K562 (cell line): ENCODE measurements around the gene MRLN. TPM values are rescaled to one million over a fixed set of nuclear protein-coding genes. Genes with fewer than 3 reads are reported as not detected.

Experiments
- ATAC-seq: fragments of 200-7000 bp; cut with Tn5 transposase; 3 replicates; pipeline ENCODE4 v1.9.1; 2020; ENCODE audit warnings: moderate library complexity
- BruUV-seq: library from RNA; stranded (reverse); fragments of 400-500 nt; replicated peaks from 2 replicates; lab custom pipeline; 2021; lab: Mats Ljungman, UMichigan
- CTCF ChIA-PET: fragments of 300-600 bp; formaldehyde crosslinking; extraction: SDS; loops from one replicate; lab custom pipeline; 2021; ENCODE audit warnings: low intra/inter-chr PET ratio; lab: Yijun Ruan, JAX
- POLR2A ChIA-PET: fragments of 300-600, 350-650 bp; sonication (Branson Sonifier 250); formaldehyde crosslinking; extraction: SDS; loops from one replicate; lab custom pipeline; 2021; ENCODE audit warnings: antibody characterized with exemption, inconsistent platforms; lab: Yijun Ruan, JAX
- DNase-seq, 4 experiments: peaks; one replicate each; pipeline versions ENCODE4 v3.0.0 to v3.0.0-alpha.2; 2011 to 2018; ENCODE audit warnings: low spot score in 3 of 4, mixed read lengths in 3 of 4; ENCODE audit errors: extremely low read depth in 1 of 4
- FAIRE-seq: peaks from 2 replicates; lab custom pipeline; 2011; peaks lifted over from hg19 to GRCh38; lab: Jason Lieb, UNC
- H2AFZ ChIP-seq: 2 replicates; pipeline ENCODE4 v1.6.0; 2011; ENCODE audit warnings: low read depth, low read length, control low read depth, inconsistent platforms
- H3K27ac ChIP-seq: fragments of 200-600 bp; 3 replicates; pipeline ENCODE4 v1.8.0; 2011; ENCODE audit warnings: low read depth, mild to moderate bottlenecking, control low read depth, inconsistent platforms, low read length, moderate library complexity, mixed read lengths; ENCODE audit errors: extremely low read depth
- H3K27me3 ChIP-seq, 2 experiments: fragments of 300-600 bp in 1 of 2; 2 replicates in 1 of 2; 3 replicates in 1 of 2; pipeline versions ENCODE4 v1.6.0 to v1.8.0; 2011; ENCODE audit warnings: inconsistent platforms in 2 of 2, low read length in 2 of 2, mild to moderate bottlenecking in 1 of 2, mixed read lengths in 1 of 2, moderate library complexity in 1 of 2; ENCODE audit not compliant: control insufficient read depth in 2 of 2, insufficient read depth in 2 of 2
- H3K36me3 ChIP-seq: fragments of 300-600 bp; 3 replicates; pipeline ENCODE4 v1.8.0; 2011; ENCODE audit warnings: mild to moderate bottlenecking, low read length, inconsistent platforms; ENCODE audit not compliant: control insufficient read depth, insufficient read depth
- H3K4me1 ChIP-seq, 2 experiments: fragments of 200-600 bp in 1 of 2; replicated peaks in 1 of 2; 2 replicates in 1 of 2; 3 replicates in 1 of 2; pipeline versions ENCODE4 v1.5.1 to v1.8.0; 2011; ENCODE audit warnings: inconsistent platforms in 2 of 2, low read length in 2 of 2, mild to moderate bottlenecking in 1 of 2, mixed read lengths in 1 of 2, moderate library complexity in 1 of 2; ENCODE audit not compliant: control insufficient read depth in 2 of 2, insufficient read depth in 2 of 2
- H3K4me2 ChIP-seq: 2 replicates; pipeline ENCODE4 v1.6.1; 2011; ENCODE audit warnings: low read length, control low read depth, inconsistent platforms, mixed read lengths; ENCODE audit not compliant: insufficient read depth
- H3K4me3 ChIP-seq: fragments of 200-600 bp; sonication (generic), shearing (Covaris generic); 2 replicates; pipeline ENCODE4 v1.5.1; 2016; ENCODE audit warnings: control low read depth, inconsistent platforms
- H3K79me2 ChIP-seq: fragments of 200-600 bp; 3 replicates; pipeline ENCODE4 v1.8.0; 2011; ENCODE audit warnings: low read length, inconsistent platforms; ENCODE audit not compliant: control insufficient read depth, insufficient read depth
- H3K9ac ChIP-seq, 2 experiments: 2 replicates each; pipeline versions ENCODE4 v1.6.0 to v1.6.1; 2011; ENCODE audit warnings: low read depth in 2 of 2, low read length in 2 of 2, control low read depth in 1 of 2, inconsistent platforms in 1 of 2, mild to moderate bottlenecking in 1 of 2, mixed read lengths in 1 of 2; ENCODE audit not compliant: insufficient read depth in 1 of 2
- H3K9me1 ChIP-seq: one replicate; pipeline ENCODE4 v1.6.0; 2011; ENCODE audit warnings: inconsistent platforms, mild to moderate bottlenecking, low read length, moderate library complexity; ENCODE audit not compliant: control insufficient read depth, insufficient read depth
- H3K9me3 ChIP-seq: replicated peaks from 2 replicates; pipeline ENCODE4 v1.5.1; 2011; ENCODE audit warnings: low read depth, low read length, inconsistent platforms; ENCODE audit not compliant: control insufficient read depth, insufficient read depth
- H4K20me1 ChIP-seq: replicated peaks from 2 replicates; pipeline ENCODE4 v1.6.1; 2011; ENCODE audit warnings: low read length, inconsistent platforms, mixed read lengths; ENCODE audit not compliant: control insufficient read depth, insufficient read depth
- DNMT1 ChIP-seq: fragments of 450-650 bp; IDR thresholded peaks from 2 replicates; pipeline ENCODE4 v1.6.1; 2016; ENCODE audit warnings: antibody characterized with exemption, mild to moderate bottlenecking
- ELK1 ChIP-seq: sonication (generic); formaldehyde crosslinking; IDR thresholded peaks from 2 replicates; pipeline ENCODE4 v1.8.1; 2022; ENCODE audit warnings: missing genetic modification reagents
- ZNF12 ChIP-seq: sonication (generic); formaldehyde crosslinking; IDR thresholded peaks from 2 replicates; pipeline ENCODE4 v1.4.0; 2020; ENCODE audit warnings: mild to moderate bottlenecking, missing genetic modification reagents
- ZNF318 ChIP-seq, 2 experiments: fragments of 450-650 bp; IDR thresholded peaks; 2 replicates each; pipeline ENCODE4 v1.6.1; 2016; ENCODE audit warnings: mild to moderate bottlenecking in 2 of 2, borderline replicate concordance in 1 of 2, low read depth in 1 of 2, moderate library complexity in 1 of 2
- WGBS: fragments of 100-300 bp; shearing (Covaris generic); methylation state at CpG from one replicate; pipeline ENCODE4 v1.1.6; 2016; ENCODE audit warnings: low coverage, mixed read lengths; ENCODE audit not compliant: insufficient coverage; ENCODE audit errors: missing lambda C conversion rate; 5-methylcytosine and 5-hydroxymethylcytosine counted together
- in situ Hi-C: fragments of 300-500 bp; cut with MboI; formaldehyde crosslinking; loops from 4 replicates; pipeline ENCODE4 v1.15.0; 2018; ENCODE audit warnings: inconsistent platforms, mixed read lengths
- intact Hi-C: fragments of 100-400 bp; cut with micrococcal nuclease; formaldehyde crosslinking; loops from 2 replicates; pipeline ENCODE4 v1.14.2; 2022
- polyA plus RNA-seq, 8 experiments: library from polyadenylated mRNA; depleted of rRNA in 4 of 8; stranded (reverse) in 5 of 8; unstranded in 3 of 8; fragments of >200 nt; fragmentation: Nextera tagmentation in 2 of 8; fragmentation: Illumina TruSeq in 1 of 8; extraction: Ambion mirVana in 2 of 8; extraction: Trizol in 1 of 8; gene quantifications; 2 replicates each; pipeline versions ENCODE4 v1.2.1 to v1.2.3, GENCODE V29; 2011 to 2014; ENCODE audit warnings: inconsistent platforms in 1 of 8, missing spikeins in 1 of 8
- total RNA-seq, 7 experiments: library from RNA; depleted of rRNA in 6 of 7; stranded (reverse); fragments of >200 nt in 6 of 7; fragmentation: Illumina TruSeq in 2 of 7; extraction: Trizol in 2 of 7; gene quantifications; 2 replicates each; pipeline versions ENCODE4 v1.2.1 to v1.2.3, GENCODE V29; 2011 to 2021; ENCODE audit warnings: low replicate concordance in 1 of 7

Gene MRLN
- total and polyA plus RNA-seq, 9 of the 15 experiments (the other 6 are each of a cell fraction or from before 2014, with no cell fraction given) = 0.07 to 0.13 TPM; not detected in 7

- no peak overlapping the region for H3K4me3 ChIP-seq
- H3K36me3 ChIP-seq = no peaks in the 10 kb centered on the region
- TF ChIP-seq DNMT1 (no peak), ZNF12 (CRISPR knock-in tag) (no peak), ELK1 (CRISPR knock-in tag) (no peak), ZNF318 (IDR thresholded peaks at IDR 0.05; ENCODE audit: borderline replicate concordance in 1 of 2, low read depth in 1 of 2) (no peak)
- no peak overlapping the region for H3K27ac ChIP-seq
- 0% methylated on average over 2 of the region's 2 CpGs for WGBS
- no peak for FAIRE-seq
- H3K4me1 ChIP-seq = no peaks in the 10 kb centered on the region
- no peak for ATAC-seq
- intact Hi-C loops (no loop called here), in situ Hi-C loops (no loop called here)
- ChIA-PET CTCF (no interaction called here), POLR2A (no interaction called here)
- no peak overlapping the region for H3K9ac ChIP-seq
- no TSS peak for BruUV-seq
- no peaks in the 10 kb centered on the region for H3K9me1 ChIP-seq
- H2AFZ ChIP-seq = no peak overlapping the region
- no peak overlapping the region for H3K4me2 ChIP-seq
- H3K27me3 ChIP-seq = peaks cover 6 to 11% of the 10 kb centered on the region in 2 experiments; a peak in 3 of 5 replicates
- no peaks in the 10 kb centered on the region for H3K9me3 ChIP-seq
- DNase-seq = no peak
- no peaks in the 10 kb centered on the region for H4K20me1 ChIP-seq
- H3K79me2 ChIP-seq = no peaks in the 10 kb centered on the region
Observed at GRCh38 chr10:59752278-59752940, 846 bp downstream of the MRLN start.
